K562 (cell line): Measurements from ENCODE around the gene SCARF2.

Experiments used
- ELF1 ChIP-seq: fragments of 200-800 bp; sonication (Bioruptor generic); IDR thresholded peaks from 2 replicates; pipeline ENCODE4 v1.6.1; 2016; ENCODE audit warnings: missing genetic modification characterization, missing compliant biosample characterization
- FOXO4 ChIP-seq: fragments of 450-650 bp; formaldehyde crosslinking; IDR thresholded peaks from 2 replicates; pipeline ENCODE4 v1.4.0; 2020; ENCODE audit warnings: mild to moderate bottlenecking, moderate library complexity
- HINFP ChIP-seq: fragments of 450-650 bp; conservative IDR thresholded peaks from 2 replicates; pipeline ENCODE4 v1.6.1; 2016; ENCODE audit warnings: missing genetic modification characterization, low read depth, mild to moderate bottlenecking, control low read depth, missing compliant biosample characterization
- NR3C1 ChIP-seq: sonication (generic); formaldehyde crosslinking; IDR thresholded peaks from 2 replicates; pipeline ENCODE4 v1.8.1; 2022; ENCODE audit warnings: missing genetic modification reagents
- YY1 ChIP-seq, 3 experiments: IDR thresholded peaks; 2 replicates each; pipeline ENCODE4 v1.6.1; 2011; ENCODE audit warnings: low read length in 2 of 3, mild to moderate bottlenecking in 2 of 3, moderate library complexity in 2 of 3, borderline replicate concordance in 1 of 3, control low read depth in 1 of 3, low read depth in 1 of 3; ENCODE audit not compliant: insufficient read depth in 3 of 3, insufficient replicate concordance in 2 of 3, control insufficient read depth in 1 of 3, insufficient read length in 1 of 3; ENCODE audit errors: extremely low read depth in 1 of 3
- ZNF274 ChIP-seq: IDR thresholded peaks from 2 replicates; pipeline ENCODE4 v1.6.1; 2011; ENCODE audit warnings: low read depth, mild to moderate bottlenecking, low read length, moderate library complexity, borderline replicate concordance
- TF ChIP-seq, protein P1 (sequence below): fragments of 450-650 bp; formaldehyde crosslinking; conservative IDR thresholded peaks from 2 replicates; pipeline ENCODE4 v1.4.0; 2022; ENCODE audit warnings: mild to moderate bottlenecking, missing genetic modification characterization
- TF ChIP-seq, protein P2 (sequence below), 3 experiments: IDR thresholded peaks in 2 of 3; conservative IDR thresholded peaks in 1 of 3; 2 replicates each; pipeline ENCODE4 v1.5.1; 2011 to 2012; ENCODE audit warnings: low read length in 3 of 3, mild to moderate bottlenecking in 3 of 3, control low read depth in 2 of 3, improper control_type of control experiment in 1 of 3, inconsistent platforms in 1 of 3, low read depth in 1 of 3, mixed read lengths in 1 of 3, moderate library complexity in 1 of 3; ENCODE audit not compliant: insufficient read depth in 2 of 3

DNA sequence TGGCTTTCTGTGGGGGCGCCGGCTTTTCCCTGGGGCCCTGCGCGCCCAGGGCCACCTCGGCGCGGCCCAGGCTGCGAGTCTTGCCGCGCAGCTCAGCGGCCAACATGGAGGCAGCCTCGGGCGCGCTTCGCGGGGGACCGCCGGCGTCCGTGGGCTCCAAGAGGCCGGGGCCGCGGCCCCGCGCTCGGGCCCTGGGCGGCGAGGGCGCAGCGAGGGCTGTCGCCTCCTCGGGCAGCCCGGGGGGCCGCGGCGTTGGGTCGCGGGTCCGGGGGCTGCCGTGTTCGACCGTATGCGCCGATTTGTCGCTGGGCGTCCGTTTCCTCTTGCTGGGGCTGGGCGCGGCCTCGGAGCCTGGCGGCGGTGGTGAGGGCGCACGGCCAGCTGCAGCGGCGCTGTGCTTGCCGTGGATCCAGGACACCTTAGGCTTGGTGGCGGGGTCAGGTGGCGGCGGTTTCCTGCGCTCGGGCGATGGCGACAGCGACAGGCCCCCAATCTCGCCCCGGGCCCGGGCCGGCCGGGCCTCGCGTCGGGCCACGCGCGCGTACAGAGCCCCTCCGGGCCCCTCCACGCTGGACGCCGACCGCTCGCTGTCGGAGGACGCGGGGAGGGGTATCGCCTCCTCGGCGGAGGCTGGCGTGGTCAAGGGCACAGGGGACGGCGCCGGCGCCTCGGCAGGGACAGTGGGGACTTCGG lies 11.9 kb downstream of the SCARF2 start:
- TF ChIP-seq HINFP (tag) (no peak), ZNF274 (no peak), NR3C1 (CRISPR knock-in tag) (no peak), ELF1 (tag) (no peak), YY1 (IDR thresholded peaks at IDR 0.05; ENCODE audit: borderline replicate concordance in 1 of 3, control insufficient read depth in 1 of 3, extremely low read depth in 1 of 3, insufficient read depth in 3 of 3, insufficient read length in 1 of 3, insufficient replicate concordance in 2 of 3, low read depth in 1 of 3, low read length in 2 of 3) (no peak), FOXO4 (CRISPR knock-in tag) (no peak)
- TF ChIP-seq, protein P1, sequence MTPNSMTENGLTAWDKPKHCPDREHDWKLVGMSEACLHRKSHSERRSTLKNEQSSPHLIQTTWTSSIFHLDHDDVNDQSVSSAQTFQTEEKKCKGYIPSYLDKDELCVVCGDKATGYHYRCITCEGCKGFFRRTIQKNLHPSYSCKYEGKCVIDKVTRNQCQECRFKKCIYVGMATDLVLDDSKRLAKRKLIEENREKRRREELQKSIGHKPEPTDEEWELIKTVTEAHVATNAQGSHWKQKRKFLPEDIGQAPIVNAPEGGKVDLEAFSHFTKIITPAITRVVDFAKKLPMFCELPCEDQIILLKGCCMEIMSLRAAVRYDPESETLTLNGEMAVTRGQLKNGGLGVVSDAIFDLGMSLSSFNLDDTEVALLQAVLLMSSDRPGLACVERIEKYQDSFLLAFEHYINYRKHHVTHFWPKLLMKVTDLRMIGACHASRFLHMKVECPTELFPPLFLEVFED (CRISPR knock-in tag), result no peak
- TF ChIP-seq, protein P2, sequence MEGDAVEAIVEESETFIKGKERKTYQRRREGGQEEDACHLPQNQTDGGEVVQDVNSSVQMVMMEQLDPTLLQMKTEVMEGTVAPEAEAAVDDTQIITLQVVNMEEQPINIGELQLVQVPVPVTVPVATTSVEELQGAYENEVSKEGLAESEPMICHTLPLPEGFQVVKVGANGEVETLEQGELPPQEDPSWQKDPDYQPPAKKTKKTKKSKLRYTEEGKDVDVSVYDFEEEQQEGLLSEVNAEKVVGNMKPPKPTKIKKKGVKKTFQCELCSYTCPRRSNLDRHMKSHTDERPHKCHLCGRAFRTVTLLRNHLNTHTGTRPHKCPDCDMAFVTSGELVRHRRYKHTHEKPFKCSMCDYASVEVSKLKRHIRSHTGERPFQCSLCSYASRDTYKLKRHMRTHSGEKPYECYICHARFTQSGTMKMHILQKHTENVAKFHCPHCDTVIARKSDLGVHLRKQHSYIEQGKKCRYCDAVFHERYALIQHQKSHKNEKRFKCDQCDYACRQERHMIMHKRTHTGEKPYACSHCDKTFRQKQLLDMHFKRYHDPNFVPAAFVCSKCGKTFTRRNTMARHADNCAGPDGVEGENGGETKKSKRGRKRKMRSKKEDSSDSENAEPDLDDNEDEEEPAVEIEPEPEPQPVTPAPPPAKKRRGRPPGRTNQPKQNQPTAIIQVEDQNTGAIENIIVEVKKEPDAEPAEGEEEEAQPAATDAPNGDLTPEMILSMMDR (IDR thresholded peaks at IDR 0.05 in 2 of 3, conservative IDR thresholded peaks at IDR 0.05 in 1 of 3; ENCODE audit: insufficient read depth in 2 of 3, low read depth in 1 of 3, low read length in 3 of 3), result no peak
